Spleen (tissue), 7 donors: Measurements from ENCODE around the gene MEIS1.

Experiments used
- CTCF ChIP-seq, 11 experiments: fragments of 200-600 bp in 7 of 11; fragments of 450-650 bp in 4 of 11; sonication (generic) in 4 of 11; IDR thresholded peaks in 8 of 11; conservative IDR thresholded peaks in 3 of 11; 1 replicate in 7 of 11; 2 replicates in 4 of 11; pipeline versions ENCODE4 v1.4.0 to v1.8.0; 2016 to 2021; ENCODE audit warnings: antibody characterized with exemption in 11 of 11, inconsistent platforms in 4 of 11, mild to moderate bottlenecking in 1 of 11
- POLR2A ChIP-seq, 3 donors: fragments of 450-650 bp; IDR thresholded peaks; one replicate each; pipeline ENCODE4 v1.5.1; 2017; ENCODE audit warnings: antibody characterized with exemption in 3 of 3, mild to moderate bottlenecking in 1 of 3
- POLR2AphosphoS5 ChIP-seq, 3 donors: sonication (generic); formaldehyde crosslinking; IDR thresholded peaks; one replicate each; pipeline ENCODE4 v1.5.1; 2017; ENCODE audit warnings: antibody characterized with exemption in 3 of 3
- donor health status: DM: no; HTN: no; CAD: no; lungs with moderate emphysema.
- donor health status: DM: no; HTN: no; CAD: no.
- donor health status: DM: no; HTN: no; CAD: no.

DNA sequence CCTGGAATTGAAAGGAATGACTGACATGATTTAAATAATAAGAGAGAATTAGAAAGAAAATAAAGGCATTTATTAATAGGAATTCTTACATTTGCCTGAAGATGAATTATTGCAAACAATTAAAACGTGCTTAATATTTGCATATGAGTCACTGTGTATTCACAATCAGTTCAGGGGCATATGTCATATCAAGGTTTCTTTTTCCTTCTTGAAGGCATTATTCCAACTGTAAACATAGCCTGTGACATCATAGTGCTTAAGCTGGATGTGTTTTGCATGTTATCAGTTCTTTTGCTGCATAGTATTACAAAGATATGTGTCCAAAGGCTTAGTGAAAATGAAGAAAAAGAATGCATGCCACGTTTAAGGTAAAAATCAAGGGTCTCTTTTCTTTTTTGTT is 80.8 kb downstream of the MEIS1 start:
- TF ChIP-seq CTCF (IDR thresholded peaks at IDR 0.05 in 8 of 11, conservative IDR thresholded peaks at IDR 0.05 in 3 of 11), result no peak
- no peak for TF ChIP-seq POLR2A (IDR thresholded peaks at IDR 0.05)
- TF ChIP-seq POLR2AphosphoS5 (IDR thresholded peaks at IDR 0.05), result no peak
